ENCODE results near the gene CDK16. TPM values are rescaled to one million over a fixed set of nuclear protein-coding genes. Genes with fewer than 3 reads are reported as not detected.

CDK16 gene
- total RNA-seq, 1 donor from 2014 or later = 59.2 TPM

GRCh38 chrX:47234583-47234982 is 16.1 kb downstream of the CDK16 start:
- H3K4me3 ChIP-seq = peak overlapping the region; percentile 60

GRCh38 chrX:47235691-47236103 is 17.2 kb downstream of the CDK16 start:
- DNase-seq (no peak), ATAC-seq (no peak)
- Histone ChIP-seq H3K4me3 (no peak overlapping the region), H3K27ac (no peak overlapping the region), H3K27me3 (ENCODE audit: low read depth) (no peaks in the 10 kb centered on the region), H3K36me3 (peaks cover 4% of the 10 kb centered on the region), H3K4me1 (peaks cover 16% of the 10 kb centered on the region), H3K9me3 (no peaks in the 10 kb centered on the region)
- TF ChIP-seq CTCF (IDR thresholded peaks at IDR 0.05) = no peak
- intact Hi-C loops (cut with DNase I) = no loop called here

More at GRCh38 chrX:47234583-47234982, 16.1 kb downstream of the CDK16 start:
- intact Hi-C loops (cut with DNase I) = no loop called here
- no peak for TF ChIP-seq CTCF (IDR thresholded peaks at IDR 0.05)
- peaks cover 16% of the 10 kb centered on the region for H3K4me1 ChIP-seq
- no peaks in the 10 kb centered on the region for H3K27me3 ChIP-seq (ENCODE audit: low read depth)
- peak overlapping the region; percentile 96 for H3K27ac ChIP-seq
- no peaks in the 10 kb centered on the region for H3K36me3 ChIP-seq
- no peaks in the 10 kb centered on the region for H3K9me3 ChIP-seq
- ATAC-seq (no peak), DNase-seq (no peak)

- TF ChIP-seq CTCF (IDR thresholded peaks at IDR 0.05) = no peak
- H3K4me1 ChIP-seq = peaks cover 8% of the 10 kb centered on the region
- intact Hi-C loops (cut with DNase I) = no loop called here
- no peak overlapping the region for H3K27ac ChIP-seq
- no peak overlapping the region for H3K4me3 ChIP-seq
- DNase-seq (no peak), ATAC-seq (no peak)
- peaks cover 27% of the 10 kb centered on the region for H3K36me3 ChIP-seq
- no peaks in the 10 kb centered on the region for H3K9me3 ChIP-seq
- H3K27me3 ChIP-seq (ENCODE audit: low read depth) = no peaks in the 10 kb centered on the region
These were observed 20.7 kb downstream of the CDK16 start for GRCh38 chrX:47239199-47239598.

- DNase-seq (no peak), ATAC-seq (no peak)
- Histone ChIP-seq H3K27me3 (ENCODE audit: low read depth) (no peaks in the 10 kb centered on the region), H3K4me1 (peaks cover 1% of the 10 kb centered on the region), H3K27ac (no peak overlapping the region), H3K4me3 (no peak overlapping the region), H3K36me3 (peaks cover 35% of the 10 kb centered on the region), H3K9me3 (no peaks in the 10 kb centered on the region)
- no peak for TF ChIP-seq CTCF (IDR thresholded peaks at IDR 0.05)
- intact Hi-C loops (cut with DNase I) = no loop called here
These were observed 21.5 kb downstream of the CDK16 start for GRCh38 chrX:47239898-47240545.

GRCh38 chrX:47240619-47241018 is 22.1 kb downstream of the CDK16 start:
- H3K4me1 ChIP-seq = no peaks in the 10 kb centered on the region
- peaks cover 41% of the 10 kb centered on the region for H3K36me3 ChIP-seq
- intact Hi-C loops (cut with DNase I) = no loop called here
- H3K9me3 ChIP-seq = no peaks in the 10 kb centered on the region
- DNase-seq (no peak), ATAC-seq (no peak)
- no peaks in the 10 kb centered on the region for H3K27me3 ChIP-seq (ENCODE audit: low read depth)
- H3K4me3 ChIP-seq = no peak overlapping the region
- no peak overlapping the region for H3K27ac ChIP-seq
- TF ChIP-seq CTCF (IDR thresholded peaks at IDR 0.05) = no peak
